ENCODE measurements around the gene SMAD9. TPM values are rescaled to one million over a fixed set of nuclear protein-coding genes. Genes with fewer than 3 reads are reported as not detected.

Gene SMAD9
- total RNA-seq, 2 donors from 2014 or later: 6.5 to 7.8 TPM

- Histone ChIP-seq H3K4me1 (no peaks in the 10 kb centered on the region), H3K4me3 (no peak overlapping the region), H3K9ac (ENCODE audit: low read depth in 2 of 2, low read length in 2 of 2) (no peak overlapping the region), H3K9me3 (no peaks in the 10 kb centered on the region), H3K27ac (peak overlapping the region; percentile 24), H3K27me3 (no peaks in the 10 kb centered on the region), H3K36me3 (no peaks in the 10 kb centered on the region)
- intact Hi-C loops (cut with DNase I): no loop called here
- no peak for TF ChIP-seq CTCF (IDR thresholded peaks at IDR 0.05)
- peak; percentile 44 for DNase-seq
Measured at GRCh38 chr13:36903925-36904595, 16.0 kb downstream of the SMAD9 start.

GRCh38 chr13:36897054-36897616, 22.9 kb downstream of the SMAD9 start:
- no peak for DNase-seq
- intact Hi-C loops (cut with DNase I): no loop called here
- no peaks in the 10 kb centered on the region for H3K9me3 ChIP-seq
- H3K4me1 ChIP-seq: no peaks in the 10 kb centered on the region
- H3K27me3 ChIP-seq: no peaks in the 10 kb centered on the region
- no peak overlapping the region for H3K9ac ChIP-seq (ENCODE audit: low read depth in 2 of 2, low read length in 2 of 2)
- no peak overlapping the region for H3K4me3 ChIP-seq
- no peak overlapping the region for H3K27ac ChIP-seq
- H3K36me3 ChIP-seq: no peaks in the 10 kb centered on the region
- no peak for TF ChIP-seq CTCF (IDR thresholded peaks at IDR 0.05)

GRCh38 chr13:36891752-36892151, 28.3 kb downstream of the SMAD9 start:
- H3K27ac ChIP-seq: no peak overlapping the region
- no peak for TF ChIP-seq CTCF (IDR thresholded peaks at IDR 0.05)

GRCh38 chr13:36888645-36889044, 31.4 kb downstream of the SMAD9 start:
- Histone ChIP-seq H3K4me3 (no peak overlapping the region), H3K9ac (ENCODE audit: low read depth in 2 of 2, low read length in 2 of 2) (no peak overlapping the region), H3K9me3 (no peaks in the 10 kb centered on the region), H3K27me3 (no peaks in the 10 kb centered on the region), H3K27ac (no peak overlapping the region), H3K36me3 (no peaks in the 10 kb centered on the region), H3K4me1 (no peaks in the 10 kb centered on the region)
- no peak for TF ChIP-seq CTCF (IDR thresholded peaks at IDR 0.05)
- no peak for DNase-seq
- intact Hi-C loops (cut with DNase I): loop anchor here (2.0 kb wide), 1 partner anchor 22 kb away; no protein-coding TSS in a partner anchor

More at GRCh38 chr13:36891752-36892151, 28.3 kb downstream of the SMAD9 start:
- Histone ChIP-seq H3K9me3 (no peaks in the 10 kb centered on the region), H3K4me3 (no peak overlapping the region), H3K4me1 (no peaks in the 10 kb centered on the region), H3K36me3 (no peaks in the 10 kb centered on the region), H3K9ac (ENCODE audit: low read depth in 2 of 2, low read length in 2 of 2) (no peak overlapping the region), H3K27me3 (no peaks in the 10 kb centered on the region)
- DNase-seq: no peak
- intact Hi-C loops (cut with DNase I): no loop called here

- intact Hi-C loops (cut with DNase I): loop anchor here (2.0 kb wide), 1 partner anchor 23 kb away; no protein-coding TSS in a partner anchor
- Histone ChIP-seq H3K9ac (ENCODE audit: low read depth in 2 of 2, low read length in 2 of 2) (no peak overlapping the region), H3K27ac (no peak overlapping the region)
Measured at GRCh38 chr13:36887758-36888521, 32.1 kb downstream of the SMAD9 start.

More at GRCh38 chr13:36887758-36888521, 32.1 kb downstream of the SMAD9 start:
- no peaks in the 10 kb centered on the region for H3K9me3 ChIP-seq
- TF ChIP-seq CTCF (IDR thresholded peaks at IDR 0.05): no peak
- H3K4me1 ChIP-seq: no peaks in the 10 kb centered on the region
- no peaks in the 10 kb centered on the region for H3K36me3 ChIP-seq
- DNase-seq: no peak
- H3K27me3 ChIP-seq: no peaks in the 10 kb centered on the region
- no peak overlapping the region for H3K4me3 ChIP-seq
